AG04450 (cell line): ENCODE data around the gene PIP5KL1. TPM values are rescaled to one million over a fixed set of nuclear protein-coding genes. Genes with fewer than 3 reads are reported as not detected.

Experiments
- CTCF ChIA-PET: fragments of 300-600, 350-600 bp; formaldehyde crosslinking; extraction: SDS; loops from one replicate; lab custom pipeline; 2022; ENCODE audit warnings: antibody characterized with exemption, inconsistent platforms; lab: Charles Lee
- POLR2A ChIA-PET: fragments of 350-600 bp; formaldehyde crosslinking; extraction: SDS; loops from one replicate; lab custom pipeline; 2021; ENCODE audit warnings: antibody characterized with exemption, inconsistent platforms; lab: Yijun Ruan, JAX
- DNase-seq: peaks from one replicate; pipeline ENCODE4 v3.0.0-alpha.2; 2011; ENCODE audit warnings: low read depth, low spot score
- H3K27ac ChIP-seq: one replicate; pipeline ENCODE4 v1.5.1; 2012; ENCODE audit warnings: low read depth, low read length, control low read depth
- H3K27me3 ChIP-seq: one replicate; pipeline ENCODE4 v1.6.0; 2012; ENCODE audit warnings: low read length; ENCODE audit not compliant: control insufficient read depth, insufficient read depth
- H3K4me3 ChIP-seq: 2 replicates; pipeline ENCODE4 v1.5.1; 2011; ENCODE audit warnings: mild to moderate bottlenecking, low read depth, low read length, control low read depth
- H3K9me3 ChIP-seq: 2 replicates; pipeline ENCODE4 v1.5.1; 2012; ENCODE audit warnings: low read length; ENCODE audit not compliant: control insufficient read depth, insufficient read depth
- polyA plus RNA-seq: library from polyadenylated mRNA; depleted of rRNA; stranded (reverse); fragments of >200 nt; gene quantifications from 2 replicates; pipeline ENCODE4 v1.2.3, GENCODE V29; 2011
- TF ChIP-seq, protein P1 (sequence below): IDR thresholded peaks from 2 replicates; pipeline ENCODE4 v1.5.1; 2011; ENCODE audit warnings: low read depth, low read length, control low read depth, inconsistent platforms

Gene PIP5KL1
- polyA plus RNA-seq, 1 experiment = 1.2 TPM

DNA sequence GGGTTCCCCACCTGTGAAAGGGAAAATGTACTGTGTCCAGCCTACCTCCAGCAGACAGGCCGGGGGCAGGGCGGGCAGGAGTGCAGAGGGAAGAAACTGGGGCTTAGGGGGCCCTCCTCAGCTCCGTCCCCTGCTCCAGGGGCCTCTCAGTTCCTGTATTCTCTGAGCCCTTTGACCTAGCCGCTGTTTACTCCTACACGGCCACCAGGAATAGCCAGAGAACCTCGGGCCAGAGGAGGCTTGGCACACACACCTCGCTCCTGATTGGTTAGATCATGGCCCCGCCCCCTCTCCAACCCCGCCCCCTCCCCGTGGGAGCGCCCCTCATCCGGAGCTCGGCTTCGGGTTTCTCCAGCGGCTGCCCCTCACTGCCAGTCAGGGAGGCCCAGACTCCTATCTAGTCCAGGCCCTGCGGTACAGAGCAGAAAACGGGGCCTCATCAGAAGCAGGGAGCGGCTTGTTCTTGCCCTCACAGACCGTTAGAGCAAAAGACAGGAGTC lies 33.3 kb downstream of the PIP5KL1 start:
- ChIA-PET CTCF (interaction anchor here (0.9 to 1.5 kb wide), 2 partner anchors 22 to 162 kb away, joined by 4 to 5 read pairs; partner anchors contain the start of gene TOR2A), POLR2A (interaction anchor here (0.7 to 2.1 kb wide), 4 partner anchors 9 to 27 kb away, joined by 4 to 6 read pairs (median 6); partner anchors contain the start of gene AK1)
- TF ChIP-seq, protein P1, sequence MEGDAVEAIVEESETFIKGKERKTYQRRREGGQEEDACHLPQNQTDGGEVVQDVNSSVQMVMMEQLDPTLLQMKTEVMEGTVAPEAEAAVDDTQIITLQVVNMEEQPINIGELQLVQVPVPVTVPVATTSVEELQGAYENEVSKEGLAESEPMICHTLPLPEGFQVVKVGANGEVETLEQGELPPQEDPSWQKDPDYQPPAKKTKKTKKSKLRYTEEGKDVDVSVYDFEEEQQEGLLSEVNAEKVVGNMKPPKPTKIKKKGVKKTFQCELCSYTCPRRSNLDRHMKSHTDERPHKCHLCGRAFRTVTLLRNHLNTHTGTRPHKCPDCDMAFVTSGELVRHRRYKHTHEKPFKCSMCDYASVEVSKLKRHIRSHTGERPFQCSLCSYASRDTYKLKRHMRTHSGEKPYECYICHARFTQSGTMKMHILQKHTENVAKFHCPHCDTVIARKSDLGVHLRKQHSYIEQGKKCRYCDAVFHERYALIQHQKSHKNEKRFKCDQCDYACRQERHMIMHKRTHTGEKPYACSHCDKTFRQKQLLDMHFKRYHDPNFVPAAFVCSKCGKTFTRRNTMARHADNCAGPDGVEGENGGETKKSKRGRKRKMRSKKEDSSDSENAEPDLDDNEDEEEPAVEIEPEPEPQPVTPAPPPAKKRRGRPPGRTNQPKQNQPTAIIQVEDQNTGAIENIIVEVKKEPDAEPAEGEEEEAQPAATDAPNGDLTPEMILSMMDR = no peak
- peak overlapping the region; percentile 39 for H3K4me3 ChIP-seq
- no peaks in the 10 kb centered on the region for H3K27me3 ChIP-seq
- H3K9me3 ChIP-seq = peaks cover 36% of the 10 kb centered on the region
- peak overlapping the region; percentile 90 for H3K27ac ChIP-seq
- DNase-seq = peak; percentile 43

DNA sequence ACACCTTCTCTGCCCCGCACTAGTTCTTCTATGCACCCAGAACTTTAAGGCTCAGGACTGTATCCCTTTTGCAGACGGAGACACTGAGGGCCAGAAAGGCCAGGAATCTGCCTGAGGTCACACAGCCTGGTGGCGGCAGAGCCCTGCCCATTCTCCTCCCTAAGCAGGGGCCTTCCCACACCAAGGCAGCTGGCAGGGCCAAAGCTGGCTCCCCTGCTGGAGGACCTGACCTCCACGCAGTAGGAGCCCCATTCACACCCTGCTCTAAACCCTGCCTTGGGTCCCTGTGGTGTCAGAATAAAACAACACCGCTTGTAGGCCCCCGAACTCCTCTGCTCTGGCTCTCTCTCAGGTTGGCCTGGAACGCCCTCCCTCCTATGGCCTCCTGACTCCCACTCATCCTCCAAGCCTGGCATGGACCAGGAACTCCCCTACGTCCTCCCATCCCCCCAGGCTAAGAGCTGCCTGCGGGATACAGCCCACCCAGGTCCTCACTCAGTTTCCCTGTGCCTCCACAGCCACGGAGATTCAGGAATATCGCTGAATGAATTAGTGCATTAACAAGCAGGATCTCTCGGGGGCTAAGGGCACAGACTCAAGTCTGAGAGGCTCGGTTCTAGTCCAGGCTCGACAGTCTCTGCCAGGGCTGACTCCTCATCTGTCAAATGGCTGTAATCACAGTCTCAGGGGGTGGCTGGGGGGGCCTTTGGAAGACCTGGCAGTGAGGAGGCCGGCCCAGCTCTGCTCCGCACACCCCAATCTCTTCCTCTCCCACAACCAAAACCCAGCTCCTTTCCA lies 34.0 kb downstream of the PIP5KL1 start:
- Histone ChIP-seq H3K4me3 (peak overlapping the region; percentile 39), H3K27ac (peak overlapping the region; percentile 11), H3K9me3 (peaks cover 36% of the 10 kb centered on the region), H3K27me3 (no peaks in the 10 kb centered on the region)
- DNase-seq = no peak
- POLR2A ChIA-PET = interaction anchor here (0.7 to 2.1 kb wide), 3 partner anchors 12 to 27 kb away, joined by 4 to 6 read pairs (median 6); partner anchors contain the start of gene AK1
- CTCF ChIA-PET = interaction anchor here (0.9 to 1.5 kb wide), 2 partner anchors 23 to 162 kb away, joined by 4 to 5 read pairs; partner anchors contain the start of gene TOR2A
- TF ChIP-seq, protein P1 = no peak

DNA sequence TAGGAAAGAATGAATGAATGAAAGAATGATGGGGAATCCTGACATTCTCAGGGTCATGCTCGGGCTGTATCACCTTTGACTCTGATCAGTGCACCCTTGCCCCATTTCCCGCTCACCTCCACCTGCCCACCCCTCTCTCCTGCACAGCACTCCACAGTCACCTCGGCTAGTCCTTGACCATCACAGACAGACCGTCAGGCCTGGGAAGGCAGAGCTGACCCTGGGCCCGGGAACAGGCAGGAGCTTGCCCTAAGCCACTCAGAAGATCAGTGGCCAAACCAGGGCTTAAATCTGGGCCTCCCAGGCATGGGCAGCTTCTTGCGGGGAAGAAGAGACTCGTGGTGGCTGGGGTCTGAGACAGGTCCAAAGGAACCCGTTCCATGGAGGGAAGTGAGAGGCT lies 34.8 kb downstream of the PIP5KL1 start:
- CTCF ChIA-PET = interaction anchor here (0.6 kb wide), 1 partner anchor 139 kb away, joined by 3 read pairs; no protein-coding TSS in a partner anchor
- no peak for DNase-seq
- Histone ChIP-seq H3K27ac (no peak overlapping the region), H3K4me3 (no peak overlapping the region), H3K9me3 (peaks cover 36% of the 10 kb centered on the region), H3K27me3 (no peaks in the 10 kb centered on the region)
- TF ChIP-seq, protein P1 = no peak
- POLR2A ChIA-PET = interaction anchor here (2.1 kb wide), 1 partner anchor 11 kb away, joined by 6 read pairs; no protein-coding TSS in a partner anchor

DNA sequence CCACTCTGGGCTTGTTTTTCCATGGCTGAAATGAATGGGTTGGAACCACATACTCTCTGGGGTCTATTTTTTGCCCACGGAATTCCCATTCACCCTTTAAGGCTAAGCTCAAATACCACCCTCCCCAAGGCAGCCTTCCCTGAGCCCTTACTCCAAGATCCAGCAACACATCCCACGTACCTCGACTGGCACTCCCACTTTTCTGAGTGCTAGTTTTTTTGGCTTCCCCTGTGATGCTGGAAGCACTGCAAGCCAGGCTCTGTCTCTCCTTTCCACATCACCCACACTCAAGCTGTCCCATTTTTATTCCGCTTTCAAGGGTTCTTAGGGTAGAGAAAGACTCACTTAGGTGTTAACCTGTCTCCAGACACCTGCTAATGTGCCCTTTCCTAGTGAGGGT lies 37.2 kb downstream of the PIP5KL1 start:
- Histone ChIP-seq H3K27ac (no peak overlapping the region), H3K9me3 (peaks cover 29% of the 10 kb centered on the region), H3K4me3 (no peak overlapping the region), H3K27me3 (no peaks in the 10 kb centered on the region)
- ChIA-PET CTCF (interaction anchor here (0.6 kb wide), 1 partner anchor 13 kb away, joined by 4 read pairs; no protein-coding TSS in a partner anchor), POLR2A (no interaction called here)
- no peak for DNase-seq
- TF ChIP-seq, protein P1 = no peak
